NB4 (cell line): Measurements from ENCODE around the gene HESX1.

Experiments used
- DNase-seq: peaks from one replicate; pipeline ENCODE4 v3.0.0; 2010; ENCODE audit warnings: low read depth
- H3K4me3 ChIP-seq: one replicate; pipeline ENCODE4 v1.5.1; 2011; ENCODE audit warnings: mild to moderate bottlenecking, low read depth, low read length, moderate library complexity
- CTCF ChIP-seq: IDR thresholded peaks from one replicate; pipeline ENCODE4 v1.5.1; 2012; ENCODE audit warnings: low read depth, low read length
- MAX ChIP-seq: IDR thresholded peaks from 2 replicates; pipeline ENCODE4 v1.6.1; 2011; ENCODE audit warnings: low read depth, low read length
- MYC ChIP-seq: IDR thresholded peaks from 2 replicates; pipeline ENCODE4 v1.6.1; 2011; ENCODE audit warnings: low read depth, low read length
- POLR2A ChIP-seq: IDR thresholded peaks from 2 replicates; pipeline ENCODE4 v1.6.1; 2011; ENCODE audit warnings: mild to moderate bottlenecking; ENCODE audit not compliant: insufficient read length; ENCODE audit errors: extremely low read depth

Gene HESX1

GRCh38 chr3:57154470-57155309, 45.1 kb downstream of the HESX1 start:
- TF ChIP-seq CTCF (no peak), POLR2A (no peak)
- no peak overlapping the region for H3K4me3 ChIP-seq
- DNase-seq, result no peak

GRCh38 chr3:57152151-57153143, 47.3 kb downstream of the HESX1 start:
- TF ChIP-seq MAX (no peak), POLR2A (no peak), MYC (no peak), CTCF (no peak)
- H3K4me3 ChIP-seq, result no peak overlapping the region
- no peak for DNase-seq

GRCh38 chr3:57151749-57152148, 48.0 kb downstream of the HESX1 start:
- no peak for DNase-seq
- no peak for TF ChIP-seq POLR2A

GRCh38 chr3:57151021-57151449, 48.7 kb downstream of the HESX1 start:
- no peak overlapping the region for H3K4me3 ChIP-seq
- DNase-seq, result no peak
- no peak for TF ChIP-seq MYC
- no peak for TF ChIP-seq POLR2A
- no peak for TF ChIP-seq CTCF
- no peak for TF ChIP-seq MAX

More at GRCh38 chr3:57151749-57152148, 48.0 kb downstream of the HESX1 start:
- no peak overlapping the region for H3K4me3 ChIP-seq

GRCh38 chr3:57150113-57150581, 49.6 kb downstream of the HESX1 start:
- no peak overlapping the region for H3K4me3 ChIP-seq
- TF ChIP-seq MYC, result no peak
- no peak for TF ChIP-seq CTCF
- no peak for TF ChIP-seq MAX
- no peak for TF ChIP-seq POLR2A
- DNase-seq, result no peak
